Measurements from ENCODE around the gene PRR32. TPM values are rescaled to one million over a fixed set of nuclear protein-coding genes. Genes with fewer than 3 reads are reported as not detected.

Gene PRR32
- total and polyA plus RNA-seq, 5 donors from 2014 or later = not detected

DNA sequence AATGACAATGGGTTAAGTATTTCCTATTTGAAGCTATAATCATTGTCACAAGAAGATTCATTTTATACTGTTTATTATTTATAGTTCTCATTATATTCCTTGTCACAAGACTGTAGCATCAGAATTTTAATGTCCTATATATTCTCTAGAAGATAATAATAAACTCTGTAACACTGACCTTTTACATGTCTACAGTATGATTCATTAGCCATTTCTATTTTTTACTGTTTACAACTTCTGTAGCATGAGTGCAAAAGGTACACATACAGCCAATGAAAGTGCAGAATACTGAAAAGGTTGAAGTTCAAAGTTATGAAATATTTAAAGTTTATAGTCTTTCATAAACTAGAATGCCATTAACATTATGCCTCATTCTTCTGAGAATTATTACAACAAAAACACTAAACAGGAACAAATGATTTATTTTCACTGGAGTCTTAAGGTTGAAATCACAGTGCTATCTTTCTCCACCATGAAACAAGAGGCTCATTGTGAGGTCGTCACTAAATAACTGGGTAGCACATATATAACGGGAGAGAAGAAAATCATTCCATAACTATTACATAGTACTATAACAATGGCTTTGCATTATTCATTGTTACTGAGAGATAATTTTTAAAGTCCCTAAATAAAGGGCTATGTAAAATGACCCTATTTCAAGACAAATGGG, 4.9 kb downstream of the PRR32 start:
- no peak for DNase-seq
- Histone ChIP-seq H3K36me3 (ENCODE audit: control insufficient read depth, insufficient read depth, low read length) (no peaks in the 10 kb centered on the region), H3K9me3 (ENCODE audit: control insufficient read depth in 2 of 2, low read length in 2 of 2) (no peaks in the 10 kb centered on the region), H3K27ac (ENCODE audit: insufficient read depth, low read length, poor library complexity, severe bottlenecking) (no peak overlapping the region), H3K4me1 (ENCODE audit: control insufficient read depth, insufficient read depth, low read length, poor library complexity, severe bottlenecking) (no peaks in the 10 kb centered on the region), H3K4me3 (ENCODE audit: low read depth, low read length) (no peak overlapping the region), H3K27me3 (ENCODE audit: control insufficient read depth, insufficient read depth, low read length) (no peaks in the 10 kb centered on the region)
- Mint-ChIP-seq H3K27me3 (no peaks in the 10 kb centered on the region), H3K36me3 (no peaks in the 10 kb centered on the region), H3K9me3 (peaks cover 0 to 4% (median 0%) of the 10 kb centered on the region in 7 donors), H3K4me1 (no peaks in the 10 kb centered on the region), H3K27ac (no peak overlapping the region), H3K4me3 (no peak overlapping the region)
- no peak for ATAC-seq (ENCODE audit: low read depth in 2 of 2)

DNA sequence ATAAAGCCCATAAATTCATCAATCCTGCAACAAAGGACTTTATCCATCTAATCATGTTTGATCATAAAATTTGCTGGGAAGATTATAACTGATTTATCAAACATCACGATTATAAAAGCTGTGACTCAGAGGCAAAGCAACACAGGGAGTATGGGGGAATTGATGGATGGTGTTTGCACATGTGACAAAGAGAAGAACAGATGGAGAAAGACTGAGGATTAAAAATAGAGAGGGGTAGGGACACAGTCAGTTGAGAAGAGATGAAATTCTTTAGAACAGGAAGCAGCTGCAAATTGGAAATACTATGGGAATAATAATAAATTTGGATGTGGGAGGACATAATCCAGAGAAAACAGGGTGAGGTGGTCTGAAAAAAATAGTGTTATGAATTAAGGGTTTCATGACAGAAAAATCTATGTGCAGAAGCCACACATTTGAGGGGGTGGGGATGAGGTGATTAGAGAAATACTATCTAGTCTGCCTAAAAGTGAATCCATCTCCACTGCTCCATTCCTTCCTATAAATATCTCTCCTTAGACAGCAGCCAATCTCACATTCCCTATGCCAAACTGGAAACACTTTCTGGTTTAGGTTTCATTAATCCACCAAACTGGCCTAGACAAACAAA, 6.2 kb downstream of the PRR32 start:
- Histone ChIP-seq H3K4me1 (ENCODE audit: control insufficient read depth, insufficient read depth, low read length, poor library complexity, severe bottlenecking) (no peaks in the 10 kb centered on the region), H3K27me3 (ENCODE audit: control insufficient read depth, insufficient read depth, low read length) (no peaks in the 10 kb centered on the region), H3K9me3 (ENCODE audit: control insufficient read depth in 2 of 2, low read length in 2 of 2) (no peaks in the 10 kb centered on the region), H3K36me3 (ENCODE audit: control insufficient read depth, insufficient read depth, low read length) (no peaks in the 10 kb centered on the region), H3K27ac (ENCODE audit: insufficient read depth, low read length, poor library complexity, severe bottlenecking) (no peak overlapping the region), H3K4me3 (ENCODE audit: low read depth, low read length) (no peak overlapping the region)
- Mint-ChIP-seq H3K36me3 (no peaks in the 10 kb centered on the region), H3K27ac (no peak overlapping the region), H3K4me3 (no peak overlapping the region), H3K27me3 (no peaks in the 10 kb centered on the region), H3K9me3 (peaks cover 0 to 4% (median 0%) of the 10 kb centered on the region in 7 donors), H3K4me1 (no peaks in the 10 kb centered on the region)
- no peak for DNase-seq
- no peak for ATAC-seq (ENCODE audit: low read depth in 2 of 2)

DNA sequence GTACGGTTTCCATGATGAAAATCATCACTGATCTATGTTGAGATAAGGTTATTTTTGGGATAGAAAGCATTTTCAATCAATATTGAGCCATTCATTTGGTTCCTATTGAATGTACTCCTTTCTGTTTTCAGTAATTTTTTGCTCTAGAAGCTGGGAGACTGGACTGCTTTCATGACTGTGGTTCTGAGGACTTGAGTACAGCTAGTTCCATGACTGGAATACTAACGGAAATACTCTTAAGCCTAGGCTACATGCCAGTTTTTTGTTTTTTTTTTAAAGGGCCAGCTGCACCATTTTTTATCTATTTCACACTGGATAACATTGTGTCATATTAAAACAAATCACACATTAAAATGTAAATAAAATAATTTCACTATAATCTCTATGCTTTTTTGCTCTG, 16.7 kb downstream of the PRR32 start:
- no peaks in the 10 kb centered on the region for H3K36me3 ChIP-seq (ENCODE audit: control insufficient read depth, insufficient read depth, low read length)
- H3K27me3 Mint-ChIP-seq = no peaks in the 10 kb centered on the region
- no peaks in the 10 kb centered on the region for H3K27me3 ChIP-seq (ENCODE audit: control insufficient read depth, insufficient read depth, low read length)
- no peak overlapping the region for H3K4me3 Mint-ChIP-seq
- DNase-seq (no peak), ATAC-seq (ENCODE audit: low read depth in 2 of 2) (no peak)
- no peaks in the 10 kb centered on the region for H3K4me1 Mint-ChIP-seq
- no peaks in the 10 kb centered on the region for H3K36me3 Mint-ChIP-seq
- peaks cover 0 to 2% (median 0%) of the 10 kb centered on the region in 7 donors for H3K9me3 Mint-ChIP-seq
- H3K4me1 ChIP-seq (ENCODE audit: control insufficient read depth, insufficient read depth, low read length, poor library complexity, severe bottlenecking) = no peaks in the 10 kb centered on the region
- H3K4me3 ChIP-seq (ENCODE audit: low read depth, low read length) = no peak overlapping the region
- no peaks in the 10 kb centered on the region for H3K9me3 ChIP-seq (ENCODE audit: control insufficient read depth in 2 of 2, low read length in 2 of 2)
- no peak overlapping the region for H3K27ac ChIP-seq (ENCODE audit: insufficient read depth, low read length, poor library complexity, severe bottlenecking)
- no peak overlapping the region for H3K27ac Mint-ChIP-seq

DNA sequence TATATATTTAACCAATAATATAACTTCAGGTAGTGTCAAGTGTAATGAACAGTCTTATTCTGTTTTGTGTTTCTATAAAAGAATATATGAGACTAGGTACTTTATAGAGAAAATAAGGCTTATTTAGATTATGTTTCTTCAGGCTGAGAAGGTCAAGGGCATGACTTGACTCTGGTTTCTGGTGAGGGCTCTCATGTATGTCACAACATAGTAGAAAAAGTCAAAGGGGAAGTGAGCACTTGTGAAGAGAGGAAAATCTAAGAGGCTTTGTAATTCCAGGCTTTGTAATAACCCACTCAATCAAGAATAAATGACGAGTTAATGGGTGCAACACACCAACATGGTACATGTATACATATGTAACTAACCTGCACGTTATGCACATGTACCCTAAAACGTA, 27.6 kb downstream of the PRR32 start:
- Histone ChIP-seq H3K36me3 (ENCODE audit: control insufficient read depth, insufficient read depth, low read length) (no peaks in the 10 kb centered on the region), H3K9me3 (ENCODE audit: control insufficient read depth in 2 of 2, low read length in 2 of 2) (no peaks in the 10 kb centered on the region), H3K4me3 (ENCODE audit: low read depth, low read length) (no peak overlapping the region), H3K27ac (ENCODE audit: insufficient read depth, low read length, poor library complexity, severe bottlenecking) (no peak overlapping the region), H3K4me1 (ENCODE audit: control insufficient read depth, insufficient read depth, low read length, poor library complexity, severe bottlenecking) (no peaks in the 10 kb centered on the region), H3K27me3 (ENCODE audit: control insufficient read depth, insufficient read depth, low read length) (no peaks in the 10 kb centered on the region)
- Mint-ChIP-seq H3K27ac (no peak overlapping the region), H3K36me3 (no peaks in the 10 kb centered on the region), H3K4me3 (no peak overlapping the region), H3K9me3 (peaks cover 0 to 8% (median 0%) of the 10 kb centered on the region in 7 donors), H3K4me1 (no peaks in the 10 kb centered on the region), H3K27me3 (no peaks in the 10 kb centered on the region)
- ATAC-seq (ENCODE audit: low read depth in 2 of 2) = no peak
- DNase-seq = no peak

DNA sequence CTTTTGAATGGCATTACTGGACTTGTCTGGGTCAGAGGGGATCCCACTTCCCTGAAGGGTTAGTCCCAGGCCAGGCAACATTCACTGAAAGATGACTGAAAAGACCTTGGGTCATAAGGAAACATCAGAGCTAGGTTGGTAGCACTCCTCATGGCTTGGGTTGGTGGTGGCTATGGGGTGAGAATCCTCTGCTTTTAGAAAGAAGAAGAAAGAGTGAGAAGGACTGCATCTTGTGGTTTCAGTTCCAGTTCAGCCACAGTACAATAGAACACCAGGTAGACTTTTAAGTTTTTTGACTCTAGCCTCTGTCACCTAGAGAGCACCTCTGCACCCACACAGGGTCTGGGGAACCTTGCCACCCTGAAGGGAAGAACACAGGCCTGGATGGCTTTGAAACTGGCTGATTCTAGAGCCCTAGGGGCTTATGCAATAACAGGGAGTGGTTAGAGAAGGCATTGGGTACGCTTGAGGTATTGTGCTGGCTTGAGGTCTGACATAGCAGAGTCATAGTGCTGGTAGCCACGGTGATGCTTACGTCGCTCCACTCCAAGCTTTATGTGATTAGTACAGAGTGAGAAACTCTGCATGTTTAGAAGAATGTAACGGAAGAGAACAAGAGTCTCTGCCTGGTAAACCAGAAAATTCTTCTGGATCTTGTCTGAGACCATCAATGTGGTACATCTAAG, 36.5 kb downstream of the PRR32 start:
- Histone ChIP-seq H3K27me3 (ENCODE audit: control insufficient read depth, insufficient read depth, low read length) (no peaks in the 10 kb centered on the region), H3K36me3 (ENCODE audit: control insufficient read depth, insufficient read depth, low read length) (no peaks in the 10 kb centered on the region), H3K9me3 (ENCODE audit: control insufficient read depth in 2 of 2, low read length in 2 of 2) (no peaks in the 10 kb centered on the region), H3K27ac (ENCODE audit: insufficient read depth, low read length, poor library complexity, severe bottlenecking) (no peak overlapping the region), H3K4me3 (ENCODE audit: low read depth, low read length) (no peak overlapping the region), H3K4me1 (ENCODE audit: control insufficient read depth, insufficient read depth, low read length, poor library complexity, severe bottlenecking) (no peaks in the 10 kb centered on the region)
- Mint-ChIP-seq H3K27ac (no peak overlapping the region), H3K4me1 (no peaks in the 10 kb centered on the region), H3K4me3 (no peak overlapping the region), H3K27me3 (no peaks in the 10 kb centered on the region), H3K9me3 (peaks cover 0 to 6% (median 2%) of the 10 kb centered on the region in 7 donors), H3K36me3 (no peaks in the 10 kb centered on the region)
- DNase-seq (no peak), ATAC-seq (ENCODE audit: low read depth in 2 of 2) (no peak)

All from CD4-positive, CD25-positive, alpha-beta regulatory T cell (primary cell).